HUES48 (cell line): Measurements from ENCODE around the gene PCBD2.

Source experiments
- H3K27ac ChIP-seq: one replicate; pipeline ENCODE4 v1.7.0; 2013; ENCODE audit warnings: low read depth, low read length, inconsistent platforms
- H3K27me3 ChIP-seq: 2 replicates; pipeline ENCODE4 v1.6.1; 2013; ENCODE audit warnings: mild to moderate bottlenecking, low read length; ENCODE audit not compliant: control insufficient read depth, insufficient read depth
- H3K36me3 ChIP-seq: 2 replicates; pipeline ENCODE4 v1.6.1; 2013; ENCODE audit warnings: low read length; ENCODE audit not compliant: control insufficient read depth, insufficient read depth
- H3K4me1 ChIP-seq: 2 replicates; pipeline ENCODE4 v1.6.1; 2013; ENCODE audit warnings: mild to moderate bottlenecking, low read length; ENCODE audit not compliant: control insufficient read depth, insufficient read depth
- H3K4me3 ChIP-seq: 2 replicates; pipeline ENCODE4 v1.5.1; 2013; ENCODE audit warnings: mild to moderate bottlenecking, low read depth, low read length
- H3K9ac ChIP-seq: 2 replicates; pipeline ENCODE4 v1.6.1; 2013; ENCODE audit warnings: mild to moderate bottlenecking, low read depth, low read length, moderate library complexity
- H3K9me3 ChIP-seq: 2 replicates; pipeline ENCODE4 v1.6.1; 2013; ENCODE audit warnings: low read length; ENCODE audit not compliant: control insufficient read depth, insufficient read depth

PCBD2 gene

DNA sequence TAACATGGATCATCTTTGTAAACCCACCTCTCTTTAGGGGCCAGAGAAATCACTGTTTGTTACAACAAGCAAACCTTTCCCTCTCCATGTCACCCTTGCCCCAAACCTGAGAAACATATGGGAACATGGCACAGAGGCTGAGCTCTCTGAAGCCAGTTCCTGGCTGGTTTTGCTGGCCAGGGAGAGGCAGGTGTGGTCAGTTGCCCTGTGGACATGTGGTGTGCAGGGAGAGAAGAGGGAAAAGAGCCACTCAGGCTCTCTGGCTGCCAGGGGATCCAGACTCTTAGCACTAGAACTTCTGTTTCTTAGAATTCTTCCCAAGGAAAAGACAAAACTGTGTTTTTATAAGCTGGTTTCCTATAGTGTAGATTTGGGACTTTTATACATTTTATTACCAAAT lies 58.2 kb downstream of the PCBD2 start:
- Histone ChIP-seq H3K4me3 (no peak overlapping the region), H3K9me3 (no peaks in the 10 kb centered on the region), H3K36me3 (peaks cover 28% of the 10 kb centered on the region), H3K4me1 (peaks cover 13% of the 10 kb centered on the region), H3K27ac (no peak overlapping the region), H3K9ac (no peak overlapping the region), H3K27me3 (no peaks in the 10 kb centered on the region)

DNA sequence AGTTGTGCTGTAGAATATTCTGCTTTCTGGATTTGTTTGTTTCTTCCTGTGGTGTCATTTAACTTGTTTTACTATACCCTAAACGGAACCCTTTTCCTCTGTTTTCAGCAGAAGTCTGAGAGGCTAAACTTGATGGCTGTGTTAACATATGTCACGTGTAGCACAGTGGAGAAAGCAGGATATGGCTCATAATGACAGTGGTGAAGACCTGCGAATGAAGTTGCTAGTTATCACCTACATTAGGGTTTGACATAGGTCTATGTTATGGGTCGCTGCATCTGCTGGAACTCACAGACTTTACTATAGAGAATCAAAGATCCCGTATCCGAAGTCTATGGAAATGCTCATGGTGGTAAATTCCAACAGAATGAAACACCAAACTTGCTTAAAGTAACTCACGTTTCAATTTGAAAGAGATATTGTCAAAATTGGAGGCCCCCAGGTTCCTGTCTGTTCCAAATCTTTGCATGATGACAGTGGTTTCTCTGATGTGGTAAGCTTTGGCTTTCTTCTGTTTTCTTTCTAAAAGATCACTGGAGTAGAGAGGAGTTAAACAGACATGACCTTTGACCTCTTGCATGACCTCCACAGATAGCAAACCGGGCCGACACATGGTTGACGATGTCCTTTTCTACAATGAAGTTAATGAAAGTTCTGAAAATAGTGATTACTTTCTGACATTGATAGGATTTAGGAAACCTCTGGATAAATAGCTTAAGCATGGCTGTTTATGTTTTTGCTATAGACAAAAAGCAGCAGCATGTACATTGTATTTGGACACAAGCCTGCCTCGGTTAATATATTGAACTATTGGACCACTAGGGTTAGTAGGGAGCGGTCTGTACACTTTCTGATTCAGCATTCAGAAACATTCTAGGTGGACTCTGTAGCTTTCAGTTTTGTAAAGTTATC lies 59.7 kb downstream of the PCBD2 start:
- no peaks in the 10 kb centered on the region for H3K4me1 ChIP-seq
- H3K9ac ChIP-seq, result no peak overlapping the region
- H3K36me3 ChIP-seq, result peaks cover 28% of the 10 kb centered on the region
- H3K4me3 ChIP-seq, result no peak overlapping the region
- H3K27ac ChIP-seq, result no peak overlapping the region
- H3K27me3 ChIP-seq, result no peaks in the 10 kb centered on the region
- no peaks in the 10 kb centered on the region for H3K9me3 ChIP-seq

DNA sequence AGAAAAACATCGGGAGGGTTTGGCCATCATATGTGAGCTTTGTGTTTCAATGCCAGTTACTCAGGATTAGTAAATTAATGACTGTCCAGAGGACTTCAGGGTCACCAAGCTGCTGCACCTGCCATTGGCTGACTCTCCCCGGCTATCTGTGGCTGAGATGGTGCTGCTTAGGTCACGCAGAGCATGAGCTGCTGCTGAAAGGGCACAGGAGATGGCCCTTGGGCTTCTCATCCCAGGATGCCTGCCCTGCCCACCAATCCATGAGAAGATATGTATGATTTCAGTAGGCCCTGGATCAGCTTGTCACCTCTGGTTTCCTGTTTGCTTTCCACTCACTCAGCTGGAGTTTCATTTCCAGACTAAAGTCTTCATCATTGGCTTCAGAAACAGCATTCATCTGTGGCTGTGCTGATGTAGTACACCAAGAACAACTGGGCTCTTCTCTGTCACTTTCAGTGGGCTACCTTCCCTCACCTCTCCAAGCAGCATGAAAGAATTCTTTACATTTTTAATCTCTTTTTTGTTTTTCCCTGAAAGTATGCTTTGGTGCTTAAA lies 60.4 kb downstream of the PCBD2 start:
- H3K27me3 ChIP-seq, result no peaks in the 10 kb centered on the region
- no peaks in the 10 kb centered on the region for H3K4me1 ChIP-seq
- no peak overlapping the region for H3K4me3 ChIP-seq
- no peaks in the 10 kb centered on the region for H3K9me3 ChIP-seq
- H3K27ac ChIP-seq, result no peak overlapping the region
- H3K9ac ChIP-seq, result no peak overlapping the region
- peaks cover 26% of the 10 kb centered on the region for H3K36me3 ChIP-seq

DNA sequence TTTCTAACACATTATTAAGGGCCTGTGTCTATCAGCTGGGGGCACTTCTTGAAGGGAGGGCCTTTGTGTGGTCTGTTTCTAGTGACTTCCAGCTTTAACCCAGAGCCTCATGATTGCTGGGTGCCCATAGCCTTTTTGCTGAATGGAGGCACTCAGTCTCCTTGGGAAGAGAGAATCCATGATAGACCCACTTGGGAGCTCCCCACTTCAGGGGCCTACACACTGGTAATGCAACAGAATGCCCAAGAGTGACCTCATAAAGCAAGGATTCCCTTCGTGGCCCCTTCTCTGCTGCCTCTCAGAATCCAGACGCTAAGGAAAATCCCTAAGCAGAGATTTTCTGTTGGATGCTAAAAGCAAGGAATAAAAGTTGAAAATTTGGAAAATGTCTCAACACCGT lies 62.7 kb downstream of the PCBD2 start, which contains the start of gene CATSPER3:
Gene CATSPER3 (plus strand): TSS at position 301 of the 400 bp plus-strand sequence. CDS start 85 bp downstream, at position 386.
- no peak within 1 kb of the TSS for H3K27ac ChIP-seq

DNA sequence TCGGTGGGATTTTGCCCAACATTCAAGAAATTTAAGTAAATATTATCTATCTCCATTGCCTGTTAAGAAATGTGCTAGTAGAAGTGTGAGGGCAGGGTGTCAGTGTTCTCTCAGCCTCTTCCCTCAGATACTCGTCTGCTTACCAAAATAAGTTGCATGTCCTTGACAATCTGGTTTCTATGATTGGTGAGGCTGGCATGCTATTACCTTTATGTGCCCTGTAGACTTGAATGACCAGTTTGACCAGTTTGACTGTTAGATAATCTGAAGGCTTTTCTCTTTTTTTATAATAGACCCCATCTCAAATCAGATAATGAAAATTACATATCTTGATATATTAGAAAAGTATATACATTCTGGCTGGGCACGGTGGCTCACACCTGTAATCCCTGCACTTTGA lies 63.1 kb downstream of the PCBD2 start:
- Histone ChIP-seq H3K27ac (no peak overlapping the region), H3K9ac (no peak overlapping the region), H3K36me3 (peaks cover 12% of the 10 kb centered on the region), H3K4me1 (no peaks in the 10 kb centered on the region), H3K4me3 (no peak overlapping the region), H3K9me3 (no peaks in the 10 kb centered on the region), H3K27me3 (no peaks in the 10 kb centered on the region)

More for the DNA sequence above, 62.7 kb downstream of the PCBD2 start, which contains the start of gene CATSPER3:
- Histone ChIP-seq H3K36me3 (peaks cover 12% of the 10 kb centered on the region), H3K9ac (no peak within 1 kb of the TSS), H3K4me3 (no peak within 1 kb of the TSS), H3K27me3 (no peaks in the 10 kb centered on the region), H3K9me3 (no peaks in the 10 kb centered on the region), H3K4me1 (no peaks in the 10 kb centered on the region)

DNA sequence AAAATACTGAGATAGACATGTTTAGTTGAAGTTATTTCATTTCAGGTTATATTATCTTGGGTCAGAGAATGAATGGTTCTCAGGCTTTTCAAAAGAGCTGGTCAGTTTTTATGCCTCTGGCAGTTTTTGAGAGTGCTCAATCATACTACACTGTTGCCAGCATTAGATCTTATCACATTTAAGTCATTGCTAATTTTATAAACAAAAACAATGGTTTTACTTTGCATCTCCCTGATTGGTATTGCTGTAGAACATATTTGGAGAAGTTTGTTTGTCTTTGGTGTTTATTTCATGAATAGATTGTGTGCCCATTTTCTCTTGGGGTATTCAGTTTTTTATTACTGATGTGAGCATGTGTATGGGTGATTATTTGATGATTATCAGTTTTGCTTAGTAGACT lies 64.2 kb downstream of the PCBD2 start:
- Histone ChIP-seq H3K27ac (no peak overlapping the region), H3K27me3 (no peaks in the 10 kb centered on the region), H3K4me1 (no peaks in the 10 kb centered on the region), H3K4me3 (no peak overlapping the region), H3K36me3 (peaks cover 9% of the 10 kb centered on the region), H3K9me3 (no peaks in the 10 kb centered on the region), H3K9ac (no peak overlapping the region)

DNA sequence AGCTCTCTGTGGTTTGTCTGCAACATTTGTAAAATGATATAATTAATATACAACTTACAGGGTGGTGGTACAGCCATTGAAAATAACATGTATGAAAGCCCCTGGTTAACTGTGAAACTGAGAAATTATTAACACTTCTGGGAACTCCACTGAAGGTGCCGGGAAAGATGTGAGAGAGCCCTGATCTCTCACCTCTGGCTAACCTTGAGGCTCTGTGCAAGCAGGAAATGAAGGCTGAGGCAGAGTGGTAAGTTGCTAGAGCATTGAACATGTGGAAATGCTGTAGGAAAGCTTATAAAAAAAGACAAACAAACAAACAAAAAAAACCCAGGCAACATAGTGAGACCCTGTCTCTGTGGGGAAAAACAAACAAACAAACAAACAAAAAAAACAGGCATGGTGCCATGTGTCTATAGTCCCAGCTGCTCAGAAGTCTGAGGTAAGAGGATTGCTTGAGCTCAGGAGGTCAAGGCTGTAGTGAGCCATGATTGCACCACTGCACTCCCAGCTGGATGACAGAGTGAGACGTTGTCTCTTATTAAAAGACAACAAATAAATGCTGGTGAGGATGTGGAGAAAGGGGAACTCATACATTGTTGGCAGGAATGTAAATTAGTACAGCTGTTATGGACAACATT lies 70.3 kb downstream of the PCBD2 start:
- H3K27me3 ChIP-seq, result no peaks in the 10 kb centered on the region
- H3K4me1 ChIP-seq, result no peaks in the 10 kb centered on the region
- no peak overlapping the region for H3K9ac ChIP-seq

DNA sequence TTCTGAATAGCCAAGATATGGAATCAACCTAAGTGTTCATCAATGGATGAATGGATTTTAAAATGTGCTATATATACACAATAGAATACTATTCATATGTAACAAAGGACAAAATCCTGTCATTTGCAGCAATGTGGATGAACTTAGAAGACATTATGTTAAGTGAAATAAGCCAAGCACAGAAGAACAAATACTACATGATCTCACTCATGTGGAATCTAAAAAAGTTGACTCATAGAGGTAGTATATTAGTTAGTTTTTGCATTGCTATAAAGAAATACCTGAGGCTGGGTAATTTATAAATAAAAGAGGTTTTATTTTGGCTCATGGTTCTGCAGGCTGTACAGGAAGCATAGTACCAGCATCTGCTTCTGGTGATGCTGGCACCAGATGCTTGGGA lies 70.9 kb downstream of the PCBD2 start:
- no peaks in the 10 kb centered on the region for H3K27me3 ChIP-seq
- no peaks in the 10 kb centered on the region for H3K36me3 ChIP-seq
- no peak overlapping the region for H3K4me3 ChIP-seq
- no peak overlapping the region for H3K27ac ChIP-seq
- H3K4me1 ChIP-seq, result no peaks in the 10 kb centered on the region
- peaks cover 36% of the 10 kb centered on the region for H3K9me3 ChIP-seq
- no peak overlapping the region for H3K9ac ChIP-seq

More for the DNA sequence above, 70.3 kb downstream of the PCBD2 start:
- Histone ChIP-seq H3K36me3 (no peaks in the 10 kb centered on the region), H3K9me3 (peaks cover 36% of the 10 kb centered on the region), H3K27ac (no peak overlapping the region), H3K4me3 (no peak overlapping the region)

DNA sequence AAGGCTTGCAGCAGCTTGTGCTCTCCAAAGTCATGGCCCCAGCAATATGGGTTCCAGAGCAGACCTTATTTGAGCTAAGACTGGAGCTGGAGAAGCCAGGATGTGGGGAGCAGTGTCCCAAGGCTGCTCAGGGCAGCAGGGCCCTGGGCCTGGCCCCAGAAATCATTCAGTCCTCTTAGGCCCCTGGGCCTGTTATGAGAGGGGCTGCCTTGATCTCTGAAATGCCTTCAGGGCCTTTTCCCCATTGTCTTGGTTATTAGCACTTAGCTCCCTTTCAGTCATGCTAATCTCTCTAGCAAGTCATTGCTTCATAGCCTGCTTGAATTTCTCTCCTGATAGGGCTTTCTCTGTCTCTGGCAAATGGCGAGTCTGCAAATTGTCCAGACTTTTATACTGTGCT lies 71.9 kb downstream of the PCBD2 start:
- Histone ChIP-seq H3K36me3 (no peaks in the 10 kb centered on the region), H3K4me3 (no peak overlapping the region), H3K27ac (no peak overlapping the region), H3K9ac (no peak overlapping the region), H3K27me3 (no peaks in the 10 kb centered on the region), H3K4me1 (no peaks in the 10 kb centered on the region), H3K9me3 (peaks cover 42% of the 10 kb centered on the region)

DNA sequence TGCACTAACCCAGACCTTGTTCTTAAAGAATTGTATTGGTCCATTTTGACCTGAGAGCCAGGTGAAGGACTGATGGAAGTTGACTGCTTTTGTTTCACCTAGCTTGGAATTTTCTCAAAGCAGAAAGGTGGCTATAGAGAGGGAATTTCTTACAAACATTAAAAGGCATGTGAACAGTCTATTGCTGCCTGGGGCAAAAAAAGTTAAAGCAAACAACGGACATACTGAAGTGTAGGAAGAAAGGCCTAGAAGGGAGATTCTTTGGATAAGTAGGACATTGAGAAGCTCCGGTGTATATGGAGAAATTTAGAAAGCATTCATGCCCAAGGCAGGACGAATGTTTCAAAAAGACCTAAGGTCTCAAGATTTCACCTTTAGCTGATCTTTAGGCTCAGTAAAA lies 74.5 kb downstream of the PCBD2 start:
- no peak overlapping the region for H3K27ac ChIP-seq
- H3K36me3 ChIP-seq, result no peaks in the 10 kb centered on the region
- H3K9ac ChIP-seq, result no peak overlapping the region
- H3K9me3 ChIP-seq, result peaks cover 49% of the 10 kb centered on the region
- H3K4me3 ChIP-seq, result no peak overlapping the region
- no peaks in the 10 kb centered on the region for H3K4me1 ChIP-seq
- no peaks in the 10 kb centered on the region for H3K27me3 ChIP-seq

DNA sequence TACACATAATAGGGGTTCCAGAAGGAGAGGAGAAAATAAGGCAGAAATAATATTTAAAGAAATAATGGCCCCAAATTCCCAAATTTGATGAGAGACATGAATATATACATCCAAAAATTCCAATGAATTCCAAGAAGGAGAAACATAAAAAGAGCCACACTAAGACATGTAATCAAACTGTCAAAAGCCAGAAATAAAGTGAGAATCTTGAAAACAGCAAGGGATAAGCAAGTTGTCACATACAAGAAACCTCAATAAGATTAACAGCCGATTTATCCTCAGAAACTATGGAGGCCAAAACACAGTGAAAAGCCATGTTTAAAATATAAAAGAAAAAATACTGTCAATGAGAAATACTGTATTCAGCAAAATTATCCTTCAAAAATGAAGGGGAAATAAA lies 77.3 kb downstream of the PCBD2 start:
- Histone ChIP-seq H3K9me3 (peaks cover 29% of the 10 kb centered on the region), H3K9ac (no peak overlapping the region), H3K27me3 (no peaks in the 10 kb centered on the region), H3K27ac (no peak overlapping the region), H3K36me3 (no peaks in the 10 kb centered on the region), H3K4me1 (no peaks in the 10 kb centered on the region), H3K4me3 (no peak overlapping the region)
